GM12874 (cell line): ENCODE measurements around the gene MRFAP1.

Source experiments
- TF ChIP-seq, protein P1 (sequence below): IDR thresholded peaks from 2 replicates; pipeline ENCODE4 v1.5.1; 2011; ENCODE audit warnings: low read depth, mild to moderate bottlenecking, control low read depth, low read length, moderate library complexity; ENCODE audit not compliant: insufficient read depth

Gene MRFAP1

GRCh38 chr4:6605605-6606004, 34.9 kb upstream of the MRFAP1 start:
- TF ChIP-seq, protein P1, sequence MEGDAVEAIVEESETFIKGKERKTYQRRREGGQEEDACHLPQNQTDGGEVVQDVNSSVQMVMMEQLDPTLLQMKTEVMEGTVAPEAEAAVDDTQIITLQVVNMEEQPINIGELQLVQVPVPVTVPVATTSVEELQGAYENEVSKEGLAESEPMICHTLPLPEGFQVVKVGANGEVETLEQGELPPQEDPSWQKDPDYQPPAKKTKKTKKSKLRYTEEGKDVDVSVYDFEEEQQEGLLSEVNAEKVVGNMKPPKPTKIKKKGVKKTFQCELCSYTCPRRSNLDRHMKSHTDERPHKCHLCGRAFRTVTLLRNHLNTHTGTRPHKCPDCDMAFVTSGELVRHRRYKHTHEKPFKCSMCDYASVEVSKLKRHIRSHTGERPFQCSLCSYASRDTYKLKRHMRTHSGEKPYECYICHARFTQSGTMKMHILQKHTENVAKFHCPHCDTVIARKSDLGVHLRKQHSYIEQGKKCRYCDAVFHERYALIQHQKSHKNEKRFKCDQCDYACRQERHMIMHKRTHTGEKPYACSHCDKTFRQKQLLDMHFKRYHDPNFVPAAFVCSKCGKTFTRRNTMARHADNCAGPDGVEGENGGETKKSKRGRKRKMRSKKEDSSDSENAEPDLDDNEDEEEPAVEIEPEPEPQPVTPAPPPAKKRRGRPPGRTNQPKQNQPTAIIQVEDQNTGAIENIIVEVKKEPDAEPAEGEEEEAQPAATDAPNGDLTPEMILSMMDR, result no peak

DNA sequence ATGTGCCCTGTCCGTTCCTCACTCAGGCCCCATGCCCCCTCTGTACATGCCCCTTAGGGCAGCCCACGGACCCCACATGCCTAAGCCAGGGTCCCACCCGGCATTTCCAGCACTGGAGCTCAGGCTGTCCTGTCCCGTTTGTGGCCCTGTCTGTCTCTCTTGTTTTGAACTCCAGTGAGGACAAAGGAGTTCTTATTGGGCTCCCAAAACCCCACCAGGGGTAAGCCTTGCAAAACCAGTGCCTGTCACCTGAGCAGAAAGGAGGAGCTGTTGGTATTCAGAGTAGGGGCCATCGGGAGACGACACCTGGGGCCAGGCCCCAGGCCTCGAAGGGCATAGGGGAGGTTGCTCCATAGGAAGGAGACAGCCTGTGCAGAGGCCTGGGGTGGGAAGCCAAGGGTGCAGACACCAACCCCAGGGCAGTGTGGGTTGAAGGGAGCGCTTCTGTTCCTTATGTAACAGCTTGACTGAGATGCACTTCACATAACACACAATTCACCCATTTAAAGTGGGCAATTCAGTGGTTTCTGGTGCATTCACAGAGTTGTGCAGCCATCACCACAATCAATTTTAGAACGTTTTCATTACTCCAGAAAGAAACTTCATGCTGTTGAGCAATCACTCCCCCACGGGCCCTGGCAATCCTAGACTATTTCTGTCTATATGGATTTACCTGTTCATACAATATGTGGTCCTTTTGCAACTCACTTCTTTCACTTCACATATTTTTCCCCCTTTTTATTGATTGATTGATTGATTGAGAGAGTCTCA, 33.8 kb upstream of the MRFAP1 start:
- TF ChIP-seq, protein P1, result no peak

- TF ChIP-seq, protein P1, result no peak
Observed at GRCh38 chr4:6607368-6608055, 33.0 kb upstream of the MRFAP1 start.

- TF ChIP-seq, protein P1, result no peak
Observed at GRCh38 chr4:6608758-6609414, 31.6 kb upstream of the MRFAP1 start.

DNA sequence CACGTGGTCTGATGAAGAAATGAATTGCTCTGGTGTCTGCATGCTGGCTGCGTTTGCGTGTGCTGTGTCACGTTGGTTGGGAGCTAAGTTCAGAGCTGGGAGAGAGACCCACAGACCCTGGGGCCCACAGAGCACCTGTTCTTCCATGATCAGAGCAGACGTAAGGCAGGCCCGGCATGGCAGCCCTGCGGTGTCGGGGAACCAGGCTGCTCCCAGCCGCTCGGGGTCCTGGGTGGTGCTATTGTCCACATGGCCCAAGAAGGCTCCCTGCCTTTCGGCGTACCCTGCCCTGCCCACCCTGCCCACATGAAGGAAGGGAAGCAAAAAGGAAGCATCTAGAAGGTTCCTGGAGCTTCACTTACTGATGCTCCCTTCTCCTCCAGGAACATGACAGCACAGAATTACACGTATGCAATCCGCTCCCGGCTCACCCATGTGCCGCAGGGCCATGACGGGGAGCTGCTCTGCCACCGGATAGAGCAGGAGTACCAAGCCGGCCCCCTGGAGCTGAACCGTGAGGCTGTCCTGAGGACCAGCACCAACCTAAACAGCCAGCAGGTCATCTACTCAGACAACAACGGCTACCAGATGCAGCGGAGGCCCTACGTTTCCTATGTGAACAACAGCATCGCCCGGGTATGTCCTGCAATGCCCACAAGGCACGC, 30.9 kb upstream of the MRFAP1 start:
- TF ChIP-seq, protein P1, result no peak

DNA sequence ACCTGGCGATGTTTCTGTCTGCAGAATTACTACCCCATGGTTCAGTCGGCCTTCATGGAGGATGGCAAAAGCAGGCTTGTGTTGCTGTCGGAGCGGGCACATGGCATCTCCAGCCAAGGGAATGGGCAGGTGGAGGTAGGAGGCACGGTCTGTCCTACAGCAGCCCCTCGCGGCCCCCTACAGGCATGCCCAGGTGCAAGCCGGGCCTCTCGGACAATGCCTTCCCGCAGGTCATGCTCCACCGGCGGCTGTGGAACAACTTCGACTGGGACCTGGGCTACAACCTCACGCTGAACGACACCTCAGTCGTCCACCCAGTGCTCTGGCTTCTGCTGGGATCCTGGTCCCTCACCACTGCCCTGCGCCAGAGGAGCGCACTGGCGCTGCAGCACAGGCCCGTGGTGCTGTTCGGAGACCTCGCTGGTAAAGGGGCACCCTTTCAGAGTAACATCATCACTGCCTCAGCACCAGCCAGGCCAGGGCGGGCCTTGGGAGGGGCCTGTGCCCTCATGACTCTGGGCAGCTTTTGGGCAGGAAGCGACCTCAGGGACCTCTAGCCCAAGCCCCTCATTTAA, 29.5 kb upstream of the MRFAP1 start:
- TF ChIP-seq, protein P1, result no peak
